ENCODE results near the gene BTF3. TPM values are rescaled to one million over a fixed set of nuclear protein-coding genes. Genes with fewer than 3 reads are reported as not detected.
A peak's percentile ranks its signal among the peaks of the same experiment; 100 is the strongest.

The BTF3 gene
- total and polyA plus RNA-seq, 2 of the 13 experiments (the other 11 are each of a cell fraction or from before 2014, with no cell fraction given) = 557 to 698 TPM

- CTCF ChIA-PET (ENCODE audit: low intra/inter-chr PET ratio, low total read pairs) = interaction anchor here (2.5 kb wide), 1 partner anchor 234 kb away, joined by 11 read pairs; no protein-coding TSS in a partner anchor
Measured at GRCh38 chr5:73450137-73450536, 48.1 kb upstream of the BTF3 start.

GRCh38 chr5:73450672-73451223, 47.5 kb upstream of the BTF3 start:
- no peaks in the 10 kb centered on the region for H3K9me3 ChIP-seq (ENCODE audit: low read length)
- no peak for DNase-seq (ENCODE audit: low spot score)
- peak overlapping the region in 1 of 3 experiments; percentile 62; a peak in 1 of 6 replicates for H3K4me3 ChIP-seq (replicated peaks in 1 of 3; ENCODE audit: insufficient read depth in 1 of 3, low read depth in 2 of 3, low read length in 3 of 3)
- peaks cover 9 to 63% of the 10 kb centered on the region in 2 experiments for H3K27me3 ChIP-seq (ENCODE audit: control insufficient read depth in 1 of 2, insufficient read depth in 2 of 2, low read length in 2 of 2)
- H3K79me2 ChIP-seq (ENCODE audit: insufficient read depth, low read length) = no peaks in the 10 kb centered on the region
- no peaks in the 10 kb centered on the region for H3K36me3 ChIP-seq (replicated peaks in 1 of 2; ENCODE audit: control insufficient read depth in 1 of 2, insufficient read depth in 2 of 2, low read length in 2 of 2)
- in situ Hi-C loops (cut with HindIII; ENCODE audit: extremely low pct_ligation_motif_present, low pct_unique_long_range_greater_than_20kb) = no loop called here
- no peak for ATAC-seq
- H4K20me1 ChIP-seq (ENCODE audit: insufficient read depth, low read length) = no peaks in the 10 kb centered on the region
- no TSS peak for BruUV-seq (replicated peaks)
- peak overlapping the region; percentile 65 for H3K4me2 ChIP-seq (ENCODE audit: low read depth, low read length)
- POLR2A ChIA-PET = interaction anchor here (1.0 kb wide), 1 partner anchor 234 kb away, joined by 3 read pairs; no protein-coding TSS in a partner anchor
- TF ChIP-seq EZH2 (conservative IDR thresholded peaks at IDR 0.05; ENCODE audit: low read depth, low read length) (0 out of 2 replicates have a peak, but pooled peaks have one; percentile 50), KLF11 (CRISPR knock-in tag; IDR thresholded peaks at IDR 0.05) (no peak)
- intact Hi-C loops (cut with micrococcal nuclease; ENCODE audit: unreplicated experiment) = loop anchor here (1.0 to 5.0 kb wide), 3 partner anchors 234 to 533 kb away; no protein-coding TSS in a partner anchor
- H3K9ac ChIP-seq (ENCODE audit: insufficient read depth, low read depth, low read length) = no peak overlapping the region
- H3K4me1 ChIP-seq (ENCODE audit: insufficient read depth, low read length) = peaks cover 27% of the 10 kb centered on the region
- H3K27ac ChIP-seq (ENCODE audit: extremely low read length, insufficient read depth, low read length) = no peak overlapping the region
- CTCF ChIA-PET (ENCODE audit: low intra/inter-chr PET ratio, low total read pairs) = interaction anchor here (2.5 kb wide), 1 partner anchor 235 kb away, joined by 11 read pairs; no protein-coding TSS in a partner anchor
- WGBS (ENCODE audit: low lambda C conversion rate) = 30% methylated on average over 27 of the region's 27 CpGs
- no peak for FAIRE-seq
- H2AFZ ChIP-seq (ENCODE audit: low read length) = no peak overlapping the region

More at GRCh38 chr5:73450137-73450536, 48.1 kb upstream of the BTF3 start:
- peaks cover 9 to 69% of the 10 kb centered on the region in 2 experiments for H3K27me3 ChIP-seq (ENCODE audit: control insufficient read depth in 1 of 2, insufficient read depth in 2 of 2, low read length in 2 of 2)
- DNase-seq (ENCODE audit: low spot score) = no peak
- no TSS peak for BruUV-seq (replicated peaks)
- POLR2A ChIA-PET = no interaction called here
- 19% methylated on average over 7 of the region's 7 CpGs for WGBS (ENCODE audit: low lambda C conversion rate)
- TF ChIP-seq ELF4 (CRISPR knock-in tag; IDR thresholded peaks at IDR 0.05; ENCODE audit: borderline replicate concordance) (no peak), ZNF33B (CRISPR knock-in tag; IDR thresholded peaks at IDR 0.05) (no peak), ZBTB34 (CRISPR knock-in tag; IDR thresholded peaks at IDR 0.05) (no peak)
- H3K4me3 ChIP-seq (replicated peaks in 1 of 3; ENCODE audit: insufficient read depth in 1 of 3, low read depth in 2 of 3, low read length in 3 of 3) = no peak overlapping the region
- intact Hi-C loops (cut with micrococcal nuclease; ENCODE audit: unreplicated experiment) (loop anchor here (5.0 kb wide), 2 partner anchors 368 to 533 kb away; no protein-coding TSS in a partner anchor), in situ Hi-C loops (cut with HindIII; ENCODE audit: extremely low pct_ligation_motif_present, low pct_unique_long_range_greater_than_20kb) (no loop called here)
- FAIRE-seq = no peak
- no peak overlapping the region for H3K27ac ChIP-seq (ENCODE audit: extremely low read length, insufficient read depth, low read length)
- no peaks in the 10 kb centered on the region for H4K20me1 ChIP-seq (ENCODE audit: insufficient read depth, low read length)
- peaks cover 27% of the 10 kb centered on the region for H3K4me1 ChIP-seq (ENCODE audit: insufficient read depth, low read length)
- ATAC-seq = no peak
- H3K9me3 ChIP-seq (ENCODE audit: low read length) = no peaks in the 10 kb centered on the region
- H2AFZ ChIP-seq (ENCODE audit: low read length) = no peak overlapping the region
- no peak overlapping the region for H3K9ac ChIP-seq (ENCODE audit: insufficient read depth, low read depth, low read length)
- no peak overlapping the region for H3K4me2 ChIP-seq (ENCODE audit: low read depth, low read length)
- no peaks in the 10 kb centered on the region for H3K79me2 ChIP-seq (ENCODE audit: insufficient read depth, low read length)
- H3K36me3 ChIP-seq (replicated peaks in 1 of 2; ENCODE audit: control insufficient read depth in 1 of 2, insufficient read depth in 2 of 2, low read length in 2 of 2) = no peaks in the 10 kb centered on the region
